ENCODE measurements around the gene APOOL. TPM values are rescaled to one million over a fixed set of nuclear protein-coding genes. Genes with fewer than 3 reads are reported as not detected.

Gene APOOL
- polyA plus RNA-seq, 3 donors, result 2.0 to 4.7 (median 2.8) TPM

- Histone ChIP-seq H3K9me3 (replicated peaks in 1 of 2; ENCODE audit: control insufficient read depth in 1 of 2, insufficient read depth in 1 of 2, low read length in 2 of 2) (peaks cover 12 to 48% of the 10 kb centered on the region in 2 donors), H3K27me3 (ENCODE audit: control insufficient read depth in 2 of 2, insufficient read depth in 2 of 2, low read length in 2 of 2) (no peaks in the 10 kb centered on the region), H4K20me1 (ENCODE audit: insufficient read depth, low read length) (no peaks in the 10 kb centered on the region), H3K79me2 (ENCODE audit: insufficient read depth, low read length) (no peaks in the 10 kb centered on the region), H3K4me3 (replicated peaks in 1 of 3; ENCODE audit: low read depth in 2 of 3, low read length in 3 of 3) (no peak overlapping the region), H3K4me1 (ENCODE audit: control insufficient read depth in 1 of 2, insufficient read depth in 2 of 2, low read length in 2 of 2) (no peaks in the 10 kb centered on the region), H2AFZ (ENCODE audit: insufficient read depth, low read depth, low read length, poor library complexity, severe bottlenecking) (no peak overlapping the region), H3K4me2 (replicated peaks; ENCODE audit: extremely low read depth, low read length, poor library complexity, severe bottlenecking) (no peak overlapping the region), H3K36me3 (replicated peaks in 1 of 2; ENCODE audit: control insufficient read depth in 1 of 2, insufficient read depth in 2 of 2, low read length in 2 of 2) (peaks cover 4 to 8% of the 10 kb centered on the region in 2 donors), H3K27ac (ENCODE audit: low read depth in 1 of 2, low read length in 2 of 2) (no peak overlapping the region), H3K9ac (ENCODE audit: insufficient read depth, low read length, poor library complexity, severe bottlenecking) (no peak overlapping the region)
- Mint-ChIP-seq H3K4me3 (no peak overlapping the region), H3K27ac (no peak overlapping the region), H3K36me3 (peaks cover 13 to 17% of the 10 kb centered on the region in 2 donors), H3K9me3 (peaks cover 6 to 39% (median 13%) of the 10 kb centered on the region in 7 donors), H3K27me3 (ENCODE audit: low read depth in 3 of 3) (no peaks in the 10 kb centered on the region), H3K4me1 (no peaks in the 10 kb centered on the region)
- WGBS (ENCODE audit: insufficient coverage), result 100% methylated on average over 1 of the region's 4 CpGs
- intact Hi-C loops (cut with micrococcal nuclease), result no loop called here
- no peak for DNase-seq
- TF ChIP-seq, protein P1, sequence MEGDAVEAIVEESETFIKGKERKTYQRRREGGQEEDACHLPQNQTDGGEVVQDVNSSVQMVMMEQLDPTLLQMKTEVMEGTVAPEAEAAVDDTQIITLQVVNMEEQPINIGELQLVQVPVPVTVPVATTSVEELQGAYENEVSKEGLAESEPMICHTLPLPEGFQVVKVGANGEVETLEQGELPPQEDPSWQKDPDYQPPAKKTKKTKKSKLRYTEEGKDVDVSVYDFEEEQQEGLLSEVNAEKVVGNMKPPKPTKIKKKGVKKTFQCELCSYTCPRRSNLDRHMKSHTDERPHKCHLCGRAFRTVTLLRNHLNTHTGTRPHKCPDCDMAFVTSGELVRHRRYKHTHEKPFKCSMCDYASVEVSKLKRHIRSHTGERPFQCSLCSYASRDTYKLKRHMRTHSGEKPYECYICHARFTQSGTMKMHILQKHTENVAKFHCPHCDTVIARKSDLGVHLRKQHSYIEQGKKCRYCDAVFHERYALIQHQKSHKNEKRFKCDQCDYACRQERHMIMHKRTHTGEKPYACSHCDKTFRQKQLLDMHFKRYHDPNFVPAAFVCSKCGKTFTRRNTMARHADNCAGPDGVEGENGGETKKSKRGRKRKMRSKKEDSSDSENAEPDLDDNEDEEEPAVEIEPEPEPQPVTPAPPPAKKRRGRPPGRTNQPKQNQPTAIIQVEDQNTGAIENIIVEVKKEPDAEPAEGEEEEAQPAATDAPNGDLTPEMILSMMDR (IDR thresholded peaks at IDR 0.05), result no peak
Measured at GRCh38 chrX:85020216-85020615, 16.5 kb downstream of the APOOL start.

DNA sequence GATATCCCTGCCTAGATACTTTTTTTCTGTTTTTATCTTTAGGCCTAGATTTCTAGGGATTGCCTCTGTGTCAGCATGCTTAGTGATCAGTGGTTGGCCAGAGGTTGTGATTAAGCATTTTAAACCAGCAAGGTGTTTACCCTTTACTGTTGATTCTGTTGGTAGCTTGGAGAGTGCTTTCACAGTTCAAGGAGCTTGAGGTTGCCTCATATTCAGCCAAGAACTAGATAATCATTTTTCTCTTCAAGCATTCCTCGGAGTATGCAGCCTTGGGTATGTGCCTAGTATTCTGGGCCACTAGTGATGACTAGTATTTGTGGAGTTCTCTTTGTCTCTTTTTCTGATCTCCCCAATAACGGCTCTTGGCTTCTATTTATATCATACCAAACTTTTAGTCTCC lies 20.4 kb downstream of the APOOL start:
- intact Hi-C loops (cut with micrococcal nuclease), result no loop called here
- peaks cover 3 to 6% of the 10 kb centered on the region in 2 donors for H3K36me3 Mint-ChIP-seq
- DNase-seq, result no peak
- Histone ChIP-seq H3K36me3 (replicated peaks in 1 of 2; ENCODE audit: control insufficient read depth in 1 of 2, insufficient read depth in 2 of 2, low read length in 2 of 2) (no peaks in the 10 kb centered on the region), H3K4me3 (replicated peaks in 1 of 3; ENCODE audit: low read depth in 2 of 3, low read length in 3 of 3) (no peak overlapping the region), H3K27ac (ENCODE audit: low read depth in 1 of 2, low read length in 2 of 2) (no peak overlapping the region), H3K4me2 (replicated peaks; ENCODE audit: extremely low read depth, low read length, poor library complexity, severe bottlenecking) (no peak overlapping the region), H3K9me3 (replicated peaks in 1 of 2; ENCODE audit: control insufficient read depth in 1 of 2, insufficient read depth in 1 of 2, low read length in 2 of 2) (peaks cover 3 to 25% of the 10 kb centered on the region in 2 donors), H3K9ac (ENCODE audit: insufficient read depth, low read length, poor library complexity, severe bottlenecking) (no peak overlapping the region), H3K79me2 (ENCODE audit: insufficient read depth, low read length) (no peaks in the 10 kb centered on the region), H3K27me3 (ENCODE audit: control insufficient read depth in 2 of 2, insufficient read depth in 2 of 2, low read length in 2 of 2) (no peaks in the 10 kb centered on the region), H4K20me1 (ENCODE audit: insufficient read depth, low read length) (no peaks in the 10 kb centered on the region), H3K4me1 (ENCODE audit: control insufficient read depth in 1 of 2, insufficient read depth in 2 of 2, low read length in 2 of 2) (no peaks in the 10 kb centered on the region), H2AFZ (ENCODE audit: insufficient read depth, low read depth, low read length, poor library complexity, severe bottlenecking) (no peak overlapping the region)
- H3K9me3 Mint-ChIP-seq, result peaks cover 2 to 17% (median 6%) of the 10 kb centered on the region in 7 donors
- no peaks in the 10 kb centered on the region for H3K27me3 Mint-ChIP-seq (ENCODE audit: low read depth in 3 of 3)
- no CpG with 5 or more reads among the region's 2 CpGs for WGBS (ENCODE audit: insufficient coverage)
- no peak overlapping the region for H3K4me3 Mint-ChIP-seq
- TF ChIP-seq, protein P1 (IDR thresholded peaks at IDR 0.05), result no peak
- H3K4me1 Mint-ChIP-seq, result no peaks in the 10 kb centered on the region
- no peak overlapping the region for H3K27ac Mint-ChIP-seq

Data from CD14-positive monocyte (primary cell).